HG02973 (cell line): ENCODE results near the gene PTPRD.
A peak's percentile ranks its signal among the peaks of the same experiment; 100 is the strongest.

ENCODE experiments used
- ATAC-seq: cut with Tn5 transposase; IDR thresholded peaks from one replicate; pipeline ENCODE4 v1.9.1; 2021; ENCODE audit warnings: moderate library complexity; ENCODE audit not compliant: unreplicated experiment

Gene PTPRD

GRCh38 chr9:9790216-9790872 is 822.5 kb downstream of the PTPRD start:
- peak; percentile 65 for ATAC-seq

GRCh38 chr9:9783711-9784110 is 829.1 kb downstream of the PTPRD start:
- no peak for ATAC-seq

DNA sequence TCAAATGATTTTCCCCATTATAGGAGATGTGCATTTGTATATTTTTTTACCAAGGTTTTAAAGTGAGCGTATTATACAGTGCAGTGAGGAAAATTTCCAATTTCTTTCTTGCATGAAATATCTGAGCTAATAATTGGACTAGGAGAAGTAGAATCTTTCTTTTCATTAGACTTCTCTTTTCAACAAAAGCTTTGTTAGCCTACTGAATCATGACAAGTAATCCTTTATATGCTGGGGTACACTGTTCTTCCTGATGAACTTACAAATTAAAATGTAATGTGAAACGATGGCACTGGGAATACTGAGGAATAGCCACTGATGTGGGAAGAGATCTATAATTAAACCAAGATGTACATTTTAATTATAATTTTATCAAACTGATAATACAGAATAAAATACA is 829.6 kb downstream of the PTPRD start:
- ATAC-seq, result no peak

DNA sequence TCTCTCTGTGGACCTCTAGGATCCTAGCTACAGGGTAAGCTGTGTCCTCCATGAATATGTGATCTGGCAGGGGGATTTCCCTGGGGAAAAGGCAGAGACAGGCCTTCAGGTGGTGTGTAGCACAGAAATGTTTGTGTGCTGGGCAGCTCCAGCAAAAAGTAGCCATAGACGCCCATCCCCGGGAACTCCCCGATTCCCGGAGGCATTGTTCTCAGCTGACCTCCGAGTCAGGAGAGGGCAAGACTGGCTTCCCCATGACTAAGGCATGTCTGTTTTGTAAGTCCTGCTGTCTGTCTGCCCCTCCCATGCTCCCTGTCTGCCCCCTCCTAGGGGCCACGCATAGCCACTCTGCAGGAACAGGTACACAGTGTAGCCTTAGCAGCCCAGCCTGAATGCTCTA is 834.5 kb downstream of the PTPRD start:
- ATAC-seq, result no peak

DNA sequence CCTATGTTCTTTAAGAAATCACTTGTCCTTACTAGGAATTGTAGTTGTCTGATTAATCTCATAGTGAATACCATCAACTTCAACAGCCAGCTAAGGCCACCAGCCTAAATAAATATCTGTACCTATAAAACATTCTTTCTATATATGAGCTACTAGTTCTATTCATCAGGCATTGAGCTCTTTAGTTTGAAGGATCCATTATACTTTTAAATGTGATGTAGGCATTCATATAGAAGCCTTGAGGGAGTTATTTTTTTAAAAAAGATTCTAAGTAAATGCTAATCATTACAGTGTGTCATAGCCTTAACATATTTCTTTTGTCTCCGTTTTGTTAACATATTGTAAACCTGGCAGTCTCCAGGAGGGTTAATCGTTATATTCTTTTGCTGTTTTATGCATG is 838.3 kb downstream of the PTPRD start:
- no peak for ATAC-seq

DNA sequence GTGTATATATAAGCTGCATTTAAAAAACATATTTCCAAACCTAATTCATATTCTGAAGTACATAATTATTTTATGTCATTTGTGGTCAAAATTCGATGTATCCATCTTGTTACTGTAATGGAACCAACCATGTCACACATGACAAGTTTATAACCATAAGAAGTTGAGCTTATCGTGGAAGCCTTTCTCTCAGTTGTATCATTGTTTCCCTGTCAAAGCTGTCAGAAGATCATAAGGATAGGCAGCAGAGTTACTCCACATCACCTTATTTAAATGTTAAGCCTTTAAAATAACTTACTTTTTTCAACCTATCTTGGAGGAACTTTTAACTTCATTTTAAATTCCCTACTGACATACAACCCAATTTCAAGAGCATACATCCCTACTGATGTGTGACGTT is 841.5 kb downstream of the PTPRD start:
- no peak for ATAC-seq

DNA sequence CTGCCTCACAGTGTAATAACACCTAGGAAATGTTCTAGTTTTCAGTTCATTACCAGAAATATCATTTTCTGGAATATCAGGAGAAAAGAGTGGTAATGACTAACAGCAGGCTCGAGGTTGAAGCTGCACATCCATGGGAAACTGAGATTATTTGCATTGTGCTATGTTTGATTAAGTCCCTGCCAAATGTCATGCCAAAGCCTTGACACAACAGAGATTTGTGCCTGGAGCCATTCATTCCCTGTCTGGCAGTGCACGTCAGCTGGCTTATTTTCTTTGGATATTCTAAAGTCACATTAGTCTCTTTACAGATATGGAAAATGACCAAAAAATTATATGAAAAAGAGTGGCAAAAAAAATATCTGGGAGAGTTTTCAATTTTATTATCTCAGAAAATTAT is 848.0 kb downstream of the PTPRD start:
- no peak for ATAC-seq

DNA sequence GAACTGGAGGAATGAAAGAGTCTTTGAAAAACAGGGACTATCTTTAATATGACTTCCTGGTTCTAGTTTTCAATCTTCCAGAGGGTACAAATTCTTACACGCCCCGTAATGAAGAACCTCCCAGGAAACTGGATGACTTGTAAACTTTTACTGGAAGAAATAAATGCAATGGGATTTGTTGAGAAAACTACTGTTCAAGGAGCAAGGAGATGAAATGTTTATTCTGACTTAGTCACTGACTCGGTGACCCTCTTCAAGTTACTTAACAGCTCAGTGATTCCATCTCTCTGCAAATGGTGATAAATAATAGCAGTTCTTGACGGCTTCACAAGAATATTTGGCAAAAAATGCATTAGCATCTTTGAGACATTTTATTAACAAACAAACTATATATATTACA is 858.6 kb downstream of the PTPRD start:
- no peak for ATAC-seq

GRCh38 chr9:9753266-9753665 is 859.5 kb downstream of the PTPRD start:
- no peak for ATAC-seq

GRCh38 chr9:9752722-9753121 is 860.1 kb downstream of the PTPRD start:
- no peak for ATAC-seq

GRCh38 chr9:9751996-9752395 is 860.8 kb downstream of the PTPRD start:
- no peak for ATAC-seq

- ATAC-seq, result no peak
Measured at GRCh38 chr9:9750719-9751118, 862.1 kb downstream of the PTPRD start.

DNA sequence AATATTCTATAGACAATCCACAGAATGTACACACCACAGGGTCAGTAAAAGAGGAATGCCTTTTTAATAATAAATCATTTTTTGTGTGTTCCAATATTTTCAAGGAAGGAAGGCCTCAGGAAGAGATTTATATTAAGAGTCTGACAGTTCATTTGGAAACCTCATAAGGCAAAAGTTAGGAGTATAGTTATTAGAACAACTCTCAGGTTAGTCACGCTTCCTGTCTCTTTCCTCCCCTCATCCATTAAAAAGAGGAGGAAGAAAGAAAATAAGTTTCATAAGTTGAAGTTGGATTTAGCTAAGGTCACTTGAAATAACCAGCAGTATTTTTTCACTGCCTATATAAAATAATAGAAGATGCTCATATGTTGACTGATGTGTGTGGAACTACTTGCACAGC is 863.2 kb downstream of the PTPRD start:
- no peak for ATAC-seq

- ATAC-seq, result no peak
Measured at GRCh38 chr9:9747787-9748186, 865.0 kb downstream of the PTPRD start.

- ATAC-seq, result no peak
Measured at GRCh38 chr9:9746826-9747225, 866.0 kb downstream of the PTPRD start.

GRCh38 chr9:9743822-9744221 is 869.0 kb downstream of the PTPRD start:
- ATAC-seq, result no peak

GRCh38 chr9:9730174-9730573 is 882.6 kb downstream of the PTPRD start:
- ATAC-seq, result no peak

DNA sequence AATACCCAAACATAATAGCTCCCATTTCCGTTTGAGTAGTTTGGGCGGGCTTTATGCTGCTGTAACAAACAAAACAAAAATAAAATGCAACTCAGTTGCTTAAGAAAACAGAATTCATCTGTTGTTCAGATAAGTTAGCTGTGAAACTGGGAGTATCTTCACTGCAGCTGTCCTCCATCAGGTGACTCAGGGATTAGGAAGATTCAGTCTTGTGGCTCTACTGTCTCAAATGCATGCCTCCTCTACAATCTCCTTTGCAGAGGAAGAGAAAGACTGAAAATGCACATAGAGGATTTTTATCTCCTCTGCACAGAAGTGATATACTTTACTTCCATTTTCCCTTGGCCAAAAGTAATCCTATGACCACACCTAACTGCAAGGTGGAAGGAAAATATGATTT is 883.7 kb downstream of the PTPRD start:
- no peak for ATAC-seq

GRCh38 chr9:9719373-9720112 is 893.3 kb downstream of the PTPRD start:
- no peak for ATAC-seq

- no peak for ATAC-seq
Measured at GRCh38 chr9:9718691-9719090, 894.1 kb downstream of the PTPRD start.

DNA sequence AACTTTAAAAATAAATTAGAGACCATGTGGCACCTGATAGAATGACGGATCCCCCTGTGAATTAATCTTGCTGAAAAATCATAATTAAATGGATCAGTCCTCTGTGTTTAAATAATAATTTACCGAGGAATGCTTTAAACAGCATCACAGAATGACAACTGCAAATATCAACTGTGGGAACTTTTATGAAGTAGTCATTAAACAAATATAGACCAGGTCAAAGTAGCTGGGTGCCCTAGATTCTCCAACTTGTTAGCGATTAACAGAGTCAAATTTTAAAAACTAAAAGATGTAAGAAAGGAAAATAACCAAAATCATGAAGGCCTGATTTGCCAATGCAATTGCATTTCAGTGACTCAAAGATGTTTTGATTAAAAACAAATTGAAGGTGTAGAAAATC is 933.4 kb downstream of the PTPRD start:
- ATAC-seq, result no peak

DNA sequence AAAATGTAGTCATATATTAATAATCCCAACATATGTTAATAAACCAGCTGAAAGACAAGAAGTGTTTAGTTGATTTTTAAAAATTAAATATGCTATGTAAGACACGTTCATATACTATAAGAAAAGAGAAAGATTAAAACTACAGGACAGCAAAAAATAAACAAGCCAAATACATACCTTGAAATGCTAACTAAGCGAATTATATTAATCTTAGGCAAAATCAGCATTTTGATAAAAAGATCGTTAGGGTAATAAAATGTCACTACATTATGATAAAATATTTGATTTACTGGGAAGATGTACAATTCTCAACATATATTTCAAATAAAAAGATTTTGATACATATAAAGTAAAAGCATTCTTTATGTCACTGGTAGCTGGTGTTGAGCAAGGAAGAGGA is 938.3 kb downstream of the PTPRD start:
- ATAC-seq, result no peak

GRCh38 chr9:9670454-9670853 is 942.3 kb downstream of the PTPRD start:
- ATAC-seq, result no peak
